Aorta (tissue), 5 donors: ENCODE data around the gene KLHDC3. TPM values are rescaled to one million over a fixed set of nuclear protein-coding genes. Genes with fewer than 3 reads are reported as not detected.
A peak's percentile ranks its signal among the peaks of the same experiment; 100 is the strongest.
"Not testable (repeated sequence)": the region's sequence is repeated elsewhere in the genome, so short reads cannot be mapped to it uniquely, and the experiment has no call there.

Source experiments
- ATAC-seq: fragments of 200-7000 bp; cut with Tn5 transposase; one replicate; pipeline ENCODE4 v1.9.1; 2022; ENCODE audit warnings: moderate library complexity; ENCODE audit not compliant: low FRiP score
- DNase-seq, 2 donors: peaks; one replicate each; pipeline ENCODE4 v3.0.0-alpha.2; 2020
- H3K27ac ChIP-seq, 2 donors: one replicate each; pipeline ENCODE4 v1.5.1; 2013; ENCODE audit warnings: low read length in 2 of 2, mild to moderate bottlenecking in 2 of 2, moderate library complexity in 2 of 2, control low read depth in 1 of 2, inconsistent platforms in 1 of 2, low read depth in 1 of 2
- H3K27me3 ChIP-seq, 2 donors: one replicate each; pipeline ENCODE4 v1.6.1; 2013; ENCODE audit warnings: control low read depth in 1 of 2, low read length in 1 of 2, mild to moderate bottlenecking in 1 of 2, moderate library complexity in 1 of 2; ENCODE audit not compliant: insufficient read depth in 2 of 2, control insufficient read depth in 1 of 2
- H3K36me3 ChIP-seq, 2 donors: one replicate each; pipeline ENCODE4 v1.6.1; 2013; ENCODE audit warnings: control low read depth in 1 of 2, low read length in 1 of 2, mild to moderate bottlenecking in 1 of 2; ENCODE audit not compliant: insufficient read depth in 2 of 2, control insufficient read depth in 1 of 2
- H3K4me1 ChIP-seq, 2 donors: one replicate each; pipeline ENCODE4 v1.6.1; 2013; ENCODE audit warnings: low read length in 2 of 2, control low read depth in 1 of 2, mild to moderate bottlenecking in 1 of 2, moderate library complexity in 1 of 2; ENCODE audit not compliant: insufficient read depth in 2 of 2, control insufficient read depth in 1 of 2
- H3K4me3 ChIP-seq, 2 donors: one replicate each; pipeline ENCODE4 v1.5.1; 2013; ENCODE audit warnings: low read length in 2 of 2, control low read depth in 1 of 2, mild to moderate bottlenecking in 1 of 2
- H3K9me3 ChIP-seq: one replicate; pipeline ENCODE4 v1.6.1; 2013; ENCODE audit warnings: mild to moderate bottlenecking, low read length; ENCODE audit not compliant: control insufficient read depth
- WGBS, 2 donors: extraction: QIAGEN DNeasy Blood & Tissue Kit; methylation state at CpG; one replicate each; pipeline ENCODE4 v1.1.7; 2013; 5-methylcytosine and 5-hydroxymethylcytosine counted together
- intact Hi-C, 2 donors: fragments of 100-400 bp; cut with DNase I; formaldehyde crosslinking; loops; one replicate each; pipeline versions ENCODE4 v1.14.2 to v1.15.0; 2022
- polyA plus RNA-seq, 2 donors: library from polyadenylated mRNA; stranded (reverse); fragments of 200-250 nt; gene quantifications; one replicate each; pipeline ENCODE4 v1.2.3, GENCODE V29; 2013
- total RNA-seq, 2 donors: library from RNA; stranded (reverse); fragmentation: NEBNext Ultra II Directional; extraction: Animal tissue kit (Norgen Biotek cat#: 25700); gene quantifications; one replicate each; pipeline ENCODE4 v1.2.1, GENCODE V29; 2021
- donor health status: healthy with polysubstance abuse.
- donor health status: Bipolar disorder and iron deficiency.
- donor health status: DM: no; HTN: no; CAD: no.
- donor health status: DM: no; HTN: no; CAD: no.
- donor health status: DM: yes; HTN: yes; CAD: no.

KLHDC3 gene
- total and polyA plus RNA-seq, 4 donors, result 55.7 to 95.9 (median 68.2) TPM

GRCh38 chr6:43040542-43041257 lies 26.7 kb downstream of the KLHDC3 start:
- H3K36me3 ChIP-seq, result no peaks in the 10 kb centered on the region
- intact Hi-C loops, result no loop called here

GRCh38 chr6:43041475-43041874 lies 27.4 kb downstream of the KLHDC3 start:
- H3K4me1 ChIP-seq, intact Hi-C loops, H3K36me3 ChIP-seq, ATAC-seq, H3K4me3 ChIP-seq, H3K27me3 ChIP-seq, H3K9me3 ChIP-seq, H3K27ac ChIP-seq: not testable (repeated sequence)
- WGBS, 2 donors, result 87 to 89% methylated on average over 5 to 8 of the region's 8 CpGs
- peak in 1 of 2 donors; percentile 59 for DNase-seq

More at GRCh38 chr6:43040542-43041257, 26.7 kb downstream of the KLHDC3 start:
- Histone ChIP-seq H3K4me1 (no peaks in the 10 kb centered on the region), H3K9me3 (no peaks in the 10 kb centered on the region), H3K27me3 (no peaks in the 10 kb centered on the region), H3K27ac (no peak overlapping the region), H3K4me3 (no peak overlapping the region)
- peak in 1 of 2 donors; percentile 71 for DNase-seq
- WGBS, 2 donors, result 90 to 94% methylated on average over 18 of the region's 18 CpGs
- ATAC-seq, result no peak

GRCh38 chr6:43043310-43043709 lies 29.3 kb downstream of the KLHDC3 start:
- DNase-seq (peak in 1 of 2 donors; percentile 74), ATAC-seq (no peak)
- no peak overlapping the region for H3K4me3 ChIP-seq
- H3K27ac ChIP-seq, result no peak overlapping the region
- peaks cover 0 to 2% of the 10 kb centered on the region in 2 donors for H3K36me3 ChIP-seq
- H3K27me3 ChIP-seq, result no peaks in the 10 kb centered on the region
- no peaks in the 10 kb centered on the region for H3K4me1 ChIP-seq
- no peaks in the 10 kb centered on the region for H3K9me3 ChIP-seq
- intact Hi-C loops, result no loop called here
- 91 to 92% methylated on average over 9 of the region's 9 CpGs for WGBS, 2 donors

- no peak overlapping the region for H3K27ac ChIP-seq
- peak in 1 of 2 donors; percentile 59 for DNase-seq
- 90 to 91% methylated on average over 11 of the region's 11 CpGs for WGBS, 2 donors
- H3K9me3 ChIP-seq, result no peaks in the 10 kb centered on the region
- no peaks in the 10 kb centered on the region for H3K27me3 ChIP-seq
- H3K4me3 ChIP-seq, result no peak overlapping the region
- peaks cover 0 to 5% of the 10 kb centered on the region in 2 donors for H3K36me3 ChIP-seq
- H3K4me1 ChIP-seq, result no peaks in the 10 kb centered on the region
- intact Hi-C loops, result no loop called here
- ATAC-seq, result no peak
These were observed 31.4 kb downstream of the KLHDC3 start for GRCh38 chr6:43045371-43045930.

- Histone ChIP-seq H3K4me1 (no peaks in the 10 kb centered on the region), H3K27me3 (no peaks in the 10 kb centered on the region), H3K36me3 (peaks cover 0 to 5% of the 10 kb centered on the region in 2 donors), H3K27ac (no peak overlapping the region), H3K9me3 (no peaks in the 10 kb centered on the region), H3K4me3 (no peak overlapping the region)
- WGBS, 2 donors, result 82 to 91% methylated on average over 7 of the region's 7 CpGs
- ATAC-seq (no peak), DNase-seq (peak in 1 of 2 donors; percentile 46)
- intact Hi-C loops, result no loop called here
These were observed 33.9 kb downstream of the KLHDC3 start for GRCh38 chr6:43047998-43048397.

GRCh38 chr6:43050981-43051380 lies 36.9 kb downstream of the KLHDC3 start:
- Histone ChIP-seq H3K36me3 (peaks cover 0 to 7% of the 10 kb centered on the region in 2 donors), H3K27ac (no peak overlapping the region), H3K27me3 (no peaks in the 10 kb centered on the region), H3K9me3 (no peaks in the 10 kb centered on the region), H3K4me3 (no peak overlapping the region), H3K4me1 (no peaks in the 10 kb centered on the region)
- no peak for ATAC-seq
- intact Hi-C loops, result loop anchor here in 1 of 2 donors (5.0 kb wide), 1 partner anchor 124 kb away; the partner anchor contains the start of gene CNPY3
- 92 to 95% methylated on average over 17 of the region's 17 CpGs for WGBS, 2 donors
- DNase-seq, result no peak

- H3K9me3 ChIP-seq, result no peaks in the 10 kb centered on the region
- no peaks in the 10 kb centered on the region for H3K27me3 ChIP-seq
- H3K36me3 ChIP-seq, result peaks cover 0 to 5% of the 10 kb centered on the region in 2 donors
- no peak overlapping the region for H3K4me3 ChIP-seq
- intact Hi-C loops, result loop anchor here (2.0 to 5.0 kb wide), 2 partner anchors 38 to 125 kb away; partner anchors contain the start of genes CNPY3 (in 1 of the 2) and KLHDC3 (in 1 of the 2)
- ATAC-seq (no peak), DNase-seq (no peak)
- peak overlapping the region in 1 of 2 donors; percentile 82 for H3K27ac ChIP-seq
- H3K4me1 ChIP-seq, result no peaks in the 10 kb centered on the region
- 86 to 88% methylated on average over 19 of the region's 19 CpGs for WGBS, 2 donors
These were observed 38.3 kb downstream of the KLHDC3 start for GRCh38 chr6:43052225-43052841.

GRCh38 chr6:43052842-43053544 lies 38.9 kb downstream of the KLHDC3 start:
- no peaks in the 10 kb centered on the region for H3K27me3 ChIP-seq
- intact Hi-C loops, result loop anchor here (2.0 to 5.0 kb wide), 2 partner anchors 38 to 126 kb away; partner anchors contain the start of genes CNPY3 (in 1 of the 2) and KLHDC3 (in 1 of the 2)
- H3K9me3 ChIP-seq, result no peaks in the 10 kb centered on the region
- WGBS, 2 donors, result 17% methylated on average over 22 of the region's 22 CpGs
- DNase-seq (peak in 1 of 2 donors; percentile 81), ATAC-seq (no peak)
- H3K27ac ChIP-seq, result peak overlapping the region in 1 of 2 donors; percentile 82
- H3K4me3 ChIP-seq, result peak overlapping the region; percentile 52 to 61
- peaks cover 0 to 5% of the 10 kb centered on the region in 2 donors for H3K36me3 ChIP-seq
- no peaks in the 10 kb centered on the region for H3K4me1 ChIP-seq
